HL-60 (cell line): ENCODE measurements around the gene HDX.

Experiments
- DNase-seq, 2 experiments: peaks; one replicate each; pipeline ENCODE4 v3.0.0-alpha.2; 2010 to 2020; ENCODE audit warnings: low read depth in 1 of 2, low spot score in 1 of 2
- H3K27ac ChIP-seq: fragments of 250-450 bp; sonication (Bioruptor Pico); replicated peaks from 2 replicates; pipeline ENCODE4 v1.5.1; 2020; ENCODE audit warnings: mild to moderate bottlenecking, moderate library complexity
- H3K27me3 ChIP-seq: fragments of 250-450 bp; sonication (Bioruptor Pico); 2 replicates; pipeline ENCODE4 v1.5.1; 2021; ENCODE audit warnings: mild to moderate bottlenecking, moderate library complexity; ENCODE audit not compliant: insufficient read depth, poor library complexity, severe bottlenecking
- H3K4me3 ChIP-seq: replicated peaks from 2 replicates; pipeline ENCODE4 v1.5.1; 2011; ENCODE audit warnings: mild to moderate bottlenecking, control low read depth, low read length; ENCODE audit not compliant: insufficient read depth
- GABPA ChIP-seq: IDR thresholded peaks from 2 replicates; pipeline ENCODE4 v1.6.1; 2012; ENCODE audit warnings: low read depth
- POLR2AphosphoS5 ChIP-seq: IDR thresholded peaks from 2 replicates; pipeline ENCODE4 v1.6.1; 2012; ENCODE audit warnings: low read depth
- SPI1 ChIP-seq: IDR thresholded peaks from 2 replicates; pipeline ENCODE4 v1.6.1; 2012; ENCODE audit warnings: low read depth, mild to moderate bottlenecking, borderline replicate concordance
- TF ChIP-seq, protein P1 (sequence below): IDR thresholded peaks from one replicate; pipeline ENCODE4 v1.5.1; 2011; ENCODE audit warnings: low read length, control low read depth, inconsistent platforms; ENCODE audit not compliant: insufficient read depth
- TF ChIP-seq, protein P2 (sequence below): IDR thresholded peaks from 2 replicates; pipeline ENCODE4 v1.6.1; 2012; ENCODE audit warnings: low read depth; ENCODE audit not compliant: insufficient replicate concordance

HDX gene

DNA sequence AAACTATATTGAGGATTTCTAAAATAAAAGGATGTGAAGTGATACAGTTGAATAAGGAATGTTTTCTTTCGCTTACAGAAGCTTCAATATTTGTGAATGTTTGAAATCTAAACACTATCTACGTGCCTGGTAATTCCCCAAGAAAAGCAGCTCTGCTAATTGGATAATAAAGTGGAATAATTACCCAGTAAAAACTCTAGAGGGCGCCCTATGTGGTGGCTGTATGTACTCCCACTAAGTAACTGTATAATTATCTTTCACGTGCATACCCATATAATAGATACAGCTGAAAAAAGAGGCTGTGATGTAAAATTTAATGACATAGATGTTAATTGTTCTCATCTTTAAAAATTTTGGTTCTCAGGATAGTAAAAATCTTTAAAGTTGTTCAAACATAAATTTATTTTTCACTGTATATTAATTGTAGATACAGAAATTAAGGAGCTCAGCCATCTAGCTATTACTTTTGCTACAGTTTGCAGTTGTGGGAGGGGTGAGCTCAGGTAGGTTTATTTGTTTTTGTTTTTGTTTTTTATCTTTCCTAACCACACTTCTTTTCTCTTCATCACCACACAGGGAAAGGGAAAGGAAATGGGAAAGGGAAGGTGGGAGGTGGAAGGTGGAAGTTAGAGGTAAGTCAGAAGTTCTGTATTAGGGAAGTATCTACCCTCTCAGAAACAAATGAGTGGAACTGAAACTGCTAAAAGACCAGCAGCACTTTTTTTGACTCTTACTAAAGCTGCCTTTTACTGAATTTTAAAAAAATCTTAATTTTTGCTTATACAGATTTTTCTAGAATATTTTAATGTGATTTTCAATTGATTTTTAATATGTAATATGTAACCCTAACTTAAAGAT, 162.5 kb downstream of the HDX start:
- peak in 1 of 2 experiments; percentile 1 for DNase-seq
- Histone ChIP-seq H3K4me3 (no peak overlapping the region), H3K27me3 (no peaks in the 10 kb centered on the region), H3K27ac (no peak overlapping the region)
- TF ChIP-seq, protein P1, sequence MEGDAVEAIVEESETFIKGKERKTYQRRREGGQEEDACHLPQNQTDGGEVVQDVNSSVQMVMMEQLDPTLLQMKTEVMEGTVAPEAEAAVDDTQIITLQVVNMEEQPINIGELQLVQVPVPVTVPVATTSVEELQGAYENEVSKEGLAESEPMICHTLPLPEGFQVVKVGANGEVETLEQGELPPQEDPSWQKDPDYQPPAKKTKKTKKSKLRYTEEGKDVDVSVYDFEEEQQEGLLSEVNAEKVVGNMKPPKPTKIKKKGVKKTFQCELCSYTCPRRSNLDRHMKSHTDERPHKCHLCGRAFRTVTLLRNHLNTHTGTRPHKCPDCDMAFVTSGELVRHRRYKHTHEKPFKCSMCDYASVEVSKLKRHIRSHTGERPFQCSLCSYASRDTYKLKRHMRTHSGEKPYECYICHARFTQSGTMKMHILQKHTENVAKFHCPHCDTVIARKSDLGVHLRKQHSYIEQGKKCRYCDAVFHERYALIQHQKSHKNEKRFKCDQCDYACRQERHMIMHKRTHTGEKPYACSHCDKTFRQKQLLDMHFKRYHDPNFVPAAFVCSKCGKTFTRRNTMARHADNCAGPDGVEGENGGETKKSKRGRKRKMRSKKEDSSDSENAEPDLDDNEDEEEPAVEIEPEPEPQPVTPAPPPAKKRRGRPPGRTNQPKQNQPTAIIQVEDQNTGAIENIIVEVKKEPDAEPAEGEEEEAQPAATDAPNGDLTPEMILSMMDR = peak; percentile 9
- no peak for TF ChIP-seq POLR2AphosphoS5

DNA sequence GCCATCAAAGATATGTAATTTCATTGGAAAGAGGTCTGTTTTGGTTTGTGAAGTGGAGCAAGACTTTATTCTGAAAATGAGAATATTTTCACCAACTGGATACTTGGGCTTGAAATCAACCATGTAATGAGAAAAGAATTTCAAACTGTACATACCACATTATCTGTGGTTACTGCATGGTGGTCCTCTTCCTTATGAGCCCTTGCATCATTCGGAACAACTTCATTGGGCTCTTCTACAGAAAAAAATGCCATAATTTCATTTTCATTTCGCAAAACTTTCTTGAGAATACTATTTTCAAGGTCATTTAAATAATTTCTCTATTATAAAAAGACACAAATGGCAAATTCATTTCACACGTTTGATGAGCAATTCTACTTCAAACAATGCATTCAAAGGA, 165.6 kb downstream of the HDX start:
- Histone ChIP-seq H3K4me3 (no peak overlapping the region), H3K27me3 (no peaks in the 10 kb centered on the region), H3K27ac (no peak overlapping the region)
- TF ChIP-seq, protein P2, sequence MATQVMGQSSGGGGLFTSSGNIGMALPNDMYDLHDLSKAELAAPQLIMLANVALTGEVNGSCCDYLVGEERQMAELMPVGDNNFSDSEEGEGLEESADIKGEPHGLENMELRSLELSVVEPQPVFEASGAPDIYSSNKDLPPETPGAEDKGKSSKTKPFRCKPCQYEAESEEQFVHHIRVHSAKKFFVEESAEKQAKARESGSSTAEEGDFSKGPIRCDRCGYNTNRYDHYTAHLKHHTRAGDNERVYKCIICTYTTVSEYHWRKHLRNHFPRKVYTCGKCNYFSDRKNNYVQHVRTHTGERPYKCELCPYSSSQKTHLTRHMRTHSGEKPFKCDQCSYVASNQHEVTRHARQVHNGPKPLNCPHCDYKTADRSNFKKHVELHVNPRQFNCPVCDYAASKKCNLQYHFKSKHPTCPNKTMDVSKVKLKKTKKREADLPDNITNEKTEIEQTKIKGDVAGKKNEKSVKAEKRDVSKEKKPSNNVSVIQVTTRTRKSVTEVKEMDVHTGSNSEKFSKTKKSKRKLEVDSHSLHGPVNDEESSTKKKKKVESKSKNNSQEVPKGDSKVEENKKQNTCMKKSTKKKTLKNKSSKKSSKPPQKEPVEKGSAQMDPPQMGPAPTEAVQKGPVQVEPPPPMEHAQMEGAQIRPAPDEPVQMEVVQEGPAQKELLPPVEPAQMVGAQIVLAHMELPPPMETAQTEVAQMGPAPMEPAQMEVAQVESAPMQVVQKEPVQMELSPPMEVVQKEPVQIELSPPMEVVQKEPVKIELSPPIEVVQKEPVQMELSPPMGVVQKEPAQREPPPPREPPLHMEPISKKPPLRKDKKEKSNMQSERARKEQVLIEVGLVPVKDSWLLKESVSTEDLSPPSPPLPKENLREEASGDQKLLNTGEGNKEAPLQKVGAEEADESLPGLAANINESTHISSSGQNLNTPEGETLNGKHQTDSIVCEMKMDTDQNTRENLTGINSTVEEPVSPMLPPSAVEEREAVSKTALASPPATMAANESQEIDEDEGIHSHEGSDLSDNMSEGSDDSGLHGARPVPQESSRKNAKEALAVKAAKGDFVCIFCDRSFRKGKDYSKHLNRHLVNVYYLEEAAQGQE = no peak
- TF ChIP-seq, protein P1 = no peak
- no peak for TF ChIP-seq GABPA
- no peak for TF ChIP-seq SPI1
- no peak for TF ChIP-seq POLR2AphosphoS5
- DNase-seq = no peak

DNA sequence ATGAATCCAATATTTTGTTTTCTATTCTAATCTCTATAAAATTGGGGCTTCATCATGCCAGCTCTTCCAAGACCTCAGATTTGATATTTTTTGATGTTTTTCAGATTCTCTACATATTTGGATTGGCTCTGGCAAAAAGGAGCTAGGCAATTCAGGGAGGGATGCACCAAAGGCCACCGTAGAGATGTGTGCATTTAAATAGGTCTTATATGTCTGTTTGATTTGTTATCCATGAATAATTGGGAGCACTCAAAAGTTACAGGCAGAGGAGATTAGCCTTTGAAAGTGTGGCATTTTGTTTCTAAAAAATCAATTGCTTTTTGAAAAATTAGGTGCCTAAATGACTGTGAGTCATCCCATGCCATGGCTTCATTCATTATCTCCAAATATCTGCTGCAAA, 167.1 kb downstream of the HDX start:
- no peak for DNase-seq
- no peak overlapping the region for H3K4me3 ChIP-seq
- H3K27me3 ChIP-seq = no peaks in the 10 kb centered on the region

DNA sequence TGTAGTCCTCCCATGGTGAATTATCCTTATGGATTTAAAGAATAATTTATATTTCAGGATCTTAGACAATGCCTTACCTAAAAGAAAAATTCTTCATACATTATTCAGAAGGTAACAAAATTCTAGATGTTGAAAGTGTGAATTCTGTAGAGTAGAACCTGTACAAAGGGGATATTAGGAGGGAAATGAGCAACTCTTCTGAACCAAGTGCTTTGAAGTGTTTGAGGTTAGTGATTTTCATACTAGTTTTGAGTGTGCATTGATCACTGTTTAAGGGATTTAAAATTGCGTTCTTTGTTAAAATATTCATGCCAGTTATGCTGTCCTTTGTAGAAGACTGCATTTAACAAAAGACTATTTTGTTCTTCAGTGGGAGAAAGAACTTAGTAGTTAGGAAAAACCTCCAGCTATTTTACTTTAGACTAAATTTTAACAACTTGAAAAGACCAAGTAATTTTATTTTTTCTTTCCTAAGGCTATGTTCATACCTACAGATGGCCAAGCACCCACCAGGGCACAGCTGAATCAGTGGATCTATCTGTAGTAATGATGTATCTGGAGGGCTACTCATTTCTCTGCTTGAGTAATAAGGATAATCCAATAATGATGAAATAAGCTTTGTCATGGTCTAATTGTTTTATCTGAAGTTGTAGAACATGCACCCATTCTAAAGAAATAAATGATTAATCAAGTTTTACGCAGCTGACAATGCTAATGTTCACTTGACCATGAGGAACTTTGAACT, 180.0 kb downstream of the HDX start:
- no peaks in the 10 kb centered on the region for H3K27me3 ChIP-seq
- no peak overlapping the region for H3K27ac ChIP-seq
- TF ChIP-seq, protein P2 = no peak
- no peak for TF ChIP-seq POLR2AphosphoS5
- TF ChIP-seq SPI1 = no peak
- TF ChIP-seq, protein P1 = no peak
- TF ChIP-seq GABPA = no peak
- H3K4me3 ChIP-seq = no peak overlapping the region
- no peak for DNase-seq

More for the DNA sequence above, 167.1 kb downstream of the HDX start:
- H3K27ac ChIP-seq = no peak overlapping the region
- TF ChIP-seq, protein P2 = no peak
